OCI-M1 (cell line): ENCODE data around the gene DVL1.

Source experiments
- DNase-seq: peaks from one replicate; lab custom pipeline; 2025; lab: John Stamatoyannopoulos, UW

DVL1 gene

GRCh38 chr1:1340185-1340584 lies 9.0 kb downstream of the DVL1 start:
- no peak for DNase-seq

DNA sequence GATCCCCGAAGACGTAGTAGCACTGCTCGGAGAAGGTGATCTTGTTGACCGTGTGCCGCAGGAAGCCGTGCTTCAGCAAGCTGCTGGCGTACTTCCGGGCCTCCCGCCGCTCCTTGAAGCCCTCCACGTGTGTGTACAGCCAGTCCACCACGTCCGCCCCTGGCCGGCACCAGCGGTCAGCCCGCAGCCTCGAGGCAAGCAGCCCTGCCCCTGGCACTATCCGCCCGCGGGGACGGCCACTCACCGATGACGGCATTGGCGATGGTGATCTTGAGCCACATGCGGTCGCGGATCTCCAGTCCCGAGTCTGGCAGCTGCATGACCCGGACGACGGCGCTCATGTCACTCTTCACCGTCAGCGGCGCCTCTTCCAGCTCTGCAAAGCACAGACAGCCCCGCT lies 10.9 kb downstream of the DVL1 start:
- DNase-seq: no peak

- no peak for DNase-seq
These were observed 11.4 kb downstream of the DVL1 start for GRCh38 chr1:1337793-1338147.

DNA sequence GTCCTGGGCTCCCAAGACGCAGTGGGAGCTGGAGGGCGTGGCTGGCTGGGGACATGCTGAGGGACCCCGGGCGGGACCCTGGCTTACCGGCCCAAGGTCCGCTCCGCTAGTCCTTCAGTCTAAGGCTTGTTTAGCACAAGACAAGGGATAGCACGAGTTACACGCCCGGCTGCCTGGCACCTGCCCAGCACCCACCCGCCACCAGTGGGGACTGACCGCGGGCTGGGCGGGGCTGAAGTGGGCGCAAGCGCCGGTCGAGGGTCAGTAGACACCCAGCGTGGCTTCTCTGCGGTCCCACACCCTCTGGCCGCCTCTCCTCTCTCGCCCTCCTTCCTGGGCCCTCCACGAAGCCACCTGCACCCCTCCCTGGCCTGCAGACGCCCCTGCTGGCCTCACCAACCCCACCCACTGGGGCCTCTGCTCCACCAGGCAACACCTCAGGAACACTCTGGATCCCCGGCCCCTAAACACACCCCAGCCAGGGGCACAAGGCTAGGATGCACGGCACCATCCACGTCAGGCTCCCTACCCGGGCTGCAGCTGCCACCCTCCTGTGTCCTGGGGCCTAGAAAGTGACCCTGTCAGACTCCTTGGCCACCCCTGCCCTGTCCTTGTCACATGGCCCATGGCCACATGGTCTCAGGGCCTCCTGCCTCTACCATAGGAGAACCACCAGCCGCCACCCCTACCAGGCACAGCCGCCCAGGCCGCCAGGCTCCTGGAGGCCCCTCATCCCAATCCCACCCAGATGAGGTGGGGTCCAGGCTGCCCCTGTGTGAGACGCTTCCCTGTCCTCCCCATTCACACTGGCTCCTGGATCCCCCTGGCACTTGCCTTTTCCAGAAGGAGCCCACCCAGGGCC lies 12.1 kb downstream of the DVL1 start:
- no peak for DNase-seq

GRCh38 chr1:1336446-1336845 lies 12.8 kb downstream of the DVL1 start:
- no peak for DNase-seq

DNA sequence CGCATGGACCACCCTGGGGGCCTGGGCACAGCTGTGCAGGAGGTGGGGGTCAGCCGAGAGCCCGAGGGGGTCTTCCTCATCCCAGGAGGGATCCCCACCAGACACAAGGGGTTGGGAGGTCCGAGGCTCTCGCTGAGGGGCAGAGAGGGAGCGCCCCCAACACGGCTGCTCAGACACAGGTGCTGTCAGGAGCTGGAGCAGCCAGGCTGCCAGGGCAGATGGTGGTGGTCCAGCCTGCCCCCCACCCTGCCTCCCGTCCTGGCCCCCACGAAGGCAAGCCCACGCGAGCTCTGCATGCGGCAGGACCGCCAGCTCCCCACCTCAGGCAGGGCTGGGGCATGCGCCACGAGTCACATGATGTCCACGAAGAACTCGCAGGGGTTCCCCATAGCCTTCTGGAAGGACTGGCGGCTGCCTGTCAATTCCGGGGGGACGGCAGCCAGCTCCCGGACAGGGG lies 13.4 kb downstream of the DVL1 start:
- no peak for DNase-seq

DNA sequence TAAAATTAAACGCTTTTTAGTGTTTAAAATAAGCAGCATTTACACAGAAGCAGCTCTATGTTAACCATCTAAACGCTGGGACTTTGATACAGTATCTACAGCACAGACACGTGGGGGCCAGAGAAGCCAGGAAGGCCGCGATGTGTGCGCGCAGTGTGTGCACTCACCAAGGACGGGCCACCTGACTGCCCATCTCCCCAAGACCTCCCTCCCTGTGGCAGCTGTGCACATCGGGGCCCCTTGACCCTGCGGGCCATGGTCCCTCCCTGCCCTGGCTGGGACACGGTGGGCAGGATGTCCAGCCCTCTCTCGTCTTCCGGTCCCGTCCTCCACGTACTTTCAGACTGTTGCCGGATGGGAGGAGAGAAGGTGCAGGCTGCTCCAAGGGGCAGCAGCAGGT lies 13.9 kb downstream of the DVL1 start:
- DNase-seq: no peak

- no peak for DNase-seq
These were observed 14.4 kb downstream of the DVL1 start for GRCh38 chr1:1334835-1335234.

- no peak for DNase-seq
These were observed 15.5 kb downstream of the DVL1 start for GRCh38 chr1:1333551-1334241.

DNA sequence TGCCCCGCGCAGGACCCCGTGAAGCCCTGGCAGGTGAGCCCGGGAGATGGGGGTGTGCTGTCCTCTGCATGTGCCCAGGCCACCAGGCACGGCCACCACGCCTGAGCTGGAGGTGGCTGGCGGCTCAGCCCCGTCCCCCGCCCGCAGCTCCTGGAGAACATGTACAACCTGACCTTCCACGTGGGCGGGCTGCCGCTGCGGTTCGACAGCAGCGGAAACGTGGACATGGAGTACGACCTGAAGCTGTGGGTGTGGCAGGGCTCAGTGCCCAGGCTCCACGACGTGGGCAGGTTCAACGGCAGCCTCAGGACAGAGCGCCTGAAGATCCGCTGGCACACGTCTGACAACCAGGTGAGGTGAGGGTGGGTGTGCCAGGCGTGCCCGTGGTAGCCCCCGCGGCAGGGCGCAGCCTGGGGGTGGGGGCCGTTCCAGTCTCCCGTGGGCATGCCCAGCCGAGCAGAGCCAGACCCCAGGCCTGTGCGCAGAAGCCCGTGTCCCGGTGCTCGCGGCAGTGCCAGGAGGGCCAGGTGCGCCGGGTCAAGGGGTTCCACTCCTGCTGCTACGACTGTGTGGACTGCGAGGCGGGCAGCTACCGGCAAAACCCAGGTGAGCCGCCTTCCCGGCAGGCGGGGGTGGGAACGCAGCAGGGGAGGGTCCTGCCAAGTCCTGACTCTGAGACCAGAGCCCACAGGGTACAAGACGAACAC lies 16.3 kb downstream of the DVL1 start:
- DNase-seq: no peak

GRCh38 chr1:1332031-1332755 lies 17.0 kb downstream of the DVL1 start:
- DNase-seq: no peak

- DNase-seq: no peak
These were observed 17.9 kb downstream of the DVL1 start, which contains the start of gene TAS1R3 for GRCh38 chr1:1331068-1331965. TAS1R3 (plus strand) TSS chr1:1331280; CDS start chr1:1331346, 66 bp downstream.

DNA sequence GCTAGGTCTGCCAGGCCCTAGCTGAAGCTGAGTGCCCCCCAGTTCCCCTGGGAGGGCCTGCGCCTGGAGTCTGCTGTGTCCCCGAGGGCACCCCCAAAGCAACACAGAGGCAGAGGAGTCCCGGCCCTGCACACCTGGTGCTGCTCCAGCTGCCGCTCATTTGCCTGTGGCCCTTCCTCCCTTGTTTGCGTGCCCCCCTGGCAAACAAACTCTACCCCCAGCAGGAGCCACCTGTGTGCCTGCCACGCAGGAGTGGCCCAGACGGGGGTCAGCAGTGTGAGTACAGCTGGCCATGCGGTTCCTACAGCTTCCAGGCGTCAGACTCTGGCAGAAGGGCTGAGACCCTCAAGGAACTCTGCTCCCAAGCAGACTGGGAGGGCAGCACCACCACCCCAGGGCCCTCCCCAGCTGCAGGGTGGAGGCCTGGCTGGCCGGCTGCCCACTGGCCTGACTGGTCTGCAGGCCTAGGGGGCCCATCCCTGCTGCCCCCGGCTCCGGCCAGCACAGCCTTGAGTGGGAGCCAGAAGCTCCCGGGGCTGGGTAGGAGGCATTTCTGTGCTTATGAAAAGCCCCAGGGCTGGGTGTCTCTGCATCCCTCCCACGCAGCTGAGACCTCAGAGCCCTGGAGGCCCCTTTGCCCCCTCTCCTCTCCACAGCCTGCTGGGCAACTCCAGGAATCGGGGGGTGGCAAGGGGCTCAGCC lies 18.7 kb downstream of the DVL1 start:
- no peak for DNase-seq

DNA sequence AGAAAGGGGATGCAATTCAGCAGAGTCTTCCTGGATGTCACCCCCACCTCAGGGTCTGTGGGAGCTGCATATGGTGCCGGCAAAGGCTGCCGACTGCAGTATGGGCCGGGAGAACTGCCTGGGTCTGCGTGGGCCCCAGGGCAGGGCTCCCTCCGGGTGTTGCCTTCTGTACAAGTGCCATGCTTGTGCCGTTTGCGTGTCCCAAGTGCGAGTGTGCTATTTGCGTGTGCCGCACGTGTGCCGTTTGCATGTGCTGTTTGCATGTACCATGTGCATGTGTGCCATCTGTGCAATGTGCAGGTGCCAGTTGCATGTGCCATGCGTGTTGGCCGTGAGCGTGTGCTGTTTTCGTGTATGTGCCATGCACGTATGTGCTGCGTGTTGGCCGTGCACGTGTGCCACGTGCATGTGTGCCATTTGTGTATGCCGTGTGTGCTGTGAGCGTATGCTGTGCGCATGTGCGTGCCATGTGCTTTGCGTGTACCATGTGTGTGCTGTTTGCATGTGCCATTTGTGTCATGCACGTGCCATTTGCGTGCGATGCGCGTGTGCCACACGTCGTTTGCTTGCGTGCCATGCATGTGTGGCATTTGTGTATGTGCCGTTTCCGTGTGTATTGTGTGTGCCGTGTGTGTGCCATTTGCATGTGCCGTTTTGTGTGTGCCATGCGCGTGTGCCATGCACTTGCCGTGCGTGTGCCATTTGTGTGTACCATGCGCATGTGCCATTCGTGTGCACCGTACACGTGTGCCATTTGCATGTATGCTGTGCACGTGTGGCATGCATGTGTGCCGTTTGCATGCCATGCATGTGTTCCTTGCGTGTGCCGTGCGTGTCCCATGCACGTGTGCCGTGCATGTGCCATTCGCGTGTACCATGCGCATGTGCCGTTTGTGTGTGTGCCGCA lies 19.7 kb downstream of the DVL1 start:
- no peak for DNase-seq

DNA sequence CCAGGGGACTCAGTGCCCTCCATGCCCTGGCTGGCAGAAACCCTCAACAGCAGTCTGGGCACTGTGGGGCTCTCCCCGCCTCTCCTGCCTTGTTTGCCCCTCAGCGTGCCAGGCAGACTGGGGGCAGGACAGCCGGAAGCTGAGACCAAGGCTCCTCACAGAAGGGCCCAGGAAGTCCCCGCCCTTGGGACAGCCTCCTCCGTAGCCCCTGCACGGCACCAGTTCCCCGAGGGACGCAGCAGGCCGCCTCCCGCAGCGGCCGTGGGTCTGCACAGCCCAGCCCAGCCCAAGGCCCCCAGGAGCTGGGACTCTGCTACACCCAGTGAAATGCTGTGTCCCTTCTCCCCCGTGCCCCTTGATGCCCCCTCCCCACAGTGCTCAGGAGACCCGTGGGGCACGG lies 21.0 kb downstream of the DVL1 start:
- no peak for DNase-seq

- no peak for DNase-seq
These were observed 21.9 kb downstream of the DVL1 start for GRCh38 chr1:1327291-1327690.

DNA sequence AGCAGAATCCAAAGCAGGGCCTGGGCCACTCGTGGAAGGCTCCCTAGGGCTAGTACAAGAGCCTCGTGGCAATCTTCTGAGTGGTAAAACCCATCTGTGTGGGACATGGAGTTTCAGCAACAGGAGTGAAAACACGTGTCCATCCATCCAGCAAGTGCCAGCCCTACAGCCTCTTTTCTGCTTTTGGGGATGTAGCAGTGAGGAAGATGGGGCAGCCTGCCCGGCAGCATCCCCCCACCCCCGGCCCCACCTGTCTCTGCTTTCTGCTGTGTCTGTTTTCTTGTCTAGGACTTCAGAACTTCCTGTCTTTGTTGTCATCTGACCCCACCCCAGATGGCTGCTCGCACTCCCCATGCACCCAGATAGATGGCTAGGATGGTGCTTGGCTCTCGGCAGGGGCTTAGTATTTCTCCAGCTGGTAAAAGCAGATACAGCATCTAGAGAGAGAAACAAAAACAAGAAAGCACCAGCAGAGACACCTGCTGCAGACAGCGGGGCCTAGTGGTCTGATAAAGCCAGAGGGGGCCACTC lies 23.1 kb downstream of the DVL1 start:
- DNase-seq: no peak

GRCh38 chr1:1325288-1326074 lies 23.7 kb downstream of the DVL1 start:
- DNase-seq: peak; percentile 23
